ENCODE results near the gene METTL6.
A peak's percentile ranks its signal among the peaks of the same experiment; 100 is the strongest.
"Not testable (repeated sequence)": the region's sequence is repeated elsewhere in the genome, so short reads cannot be mapped to it uniquely, and the experiment has no call there.

The METTL6 gene

GRCh38 chr3:15420871-15421270, 6.5 kb downstream of the METTL6 start:
- Histone ChIP-seq H3K27me3 (no peaks in the 10 kb centered on the region), H3K27ac (no peak overlapping the region), H3K9me3 (no peaks in the 10 kb centered on the region), H3K4me1 (peaks cover 0 to 11% (median 3%) of the 10 kb centered on the region in 4 donors), H3K36me3 (peaks cover 5 to 72% (median 57%) of the 10 kb centered on the region in 3 donors), H3K4me3 (no peak overlapping the region)
- TF ChIP-seq CTCF (IDR thresholded peaks at IDR 0.05): no peak
- DNase-seq: no peak
- intact Hi-C loops (cut with DNase I; ENCODE audit: low total_unique reads): no loop called here

DNA sequence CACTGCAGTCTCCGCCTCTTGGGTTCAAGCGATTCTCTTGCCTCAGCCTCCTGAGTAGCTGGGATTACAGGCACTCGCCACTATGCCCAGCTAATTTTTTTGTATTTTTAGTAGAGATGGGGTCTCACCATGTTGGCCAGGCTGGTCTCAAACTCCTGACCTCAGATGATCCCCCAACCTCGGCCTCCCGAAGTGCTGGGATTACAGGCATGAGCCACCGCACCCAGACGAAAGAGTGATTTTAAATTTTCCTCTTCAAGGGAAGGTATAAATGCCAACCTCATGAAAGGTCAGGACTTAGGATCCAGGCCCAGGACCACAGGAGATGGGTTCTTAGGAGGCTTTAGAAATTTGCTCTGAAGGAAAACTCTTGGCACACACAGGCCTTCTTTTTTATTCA, 16.4 kb downstream of the METTL6 start:
- H3K27me3 ChIP-seq; H3K4me1 ChIP-seq; intact Hi-C loops (cut with DNase I; ENCODE audit: low total_unique reads); H3K9me3 ChIP-seq; H3K27ac ChIP-seq; H3K4me3 ChIP-seq; DNase-seq: not testable (repeated sequence)
- peaks cover 40 to 62% (median 53%) of the 10 kb centered on the region in 3 donors for H3K36me3 ChIP-seq

- no peak for TF ChIP-seq CTCF (IDR thresholded peaks at IDR 0.05)
- no peaks in the 10 kb centered on the region for H3K4me1 ChIP-seq
- no peak overlapping the region for H3K27ac ChIP-seq
- DNase-seq: no peak
- intact Hi-C loops (cut with DNase I; ENCODE audit: low total_unique reads): no loop called here
- H3K27me3 ChIP-seq: no peaks in the 10 kb centered on the region
- H3K9me3 ChIP-seq: no peaks in the 10 kb centered on the region
- peaks cover 28 to 50% (median 41%) of the 10 kb centered on the region in 3 donors for H3K36me3 ChIP-seq
- no peak overlapping the region for H3K4me3 ChIP-seq
These were observed 17.6 kb downstream of the METTL6 start for GRCh38 chr3:15409774-15410173.

DNA sequence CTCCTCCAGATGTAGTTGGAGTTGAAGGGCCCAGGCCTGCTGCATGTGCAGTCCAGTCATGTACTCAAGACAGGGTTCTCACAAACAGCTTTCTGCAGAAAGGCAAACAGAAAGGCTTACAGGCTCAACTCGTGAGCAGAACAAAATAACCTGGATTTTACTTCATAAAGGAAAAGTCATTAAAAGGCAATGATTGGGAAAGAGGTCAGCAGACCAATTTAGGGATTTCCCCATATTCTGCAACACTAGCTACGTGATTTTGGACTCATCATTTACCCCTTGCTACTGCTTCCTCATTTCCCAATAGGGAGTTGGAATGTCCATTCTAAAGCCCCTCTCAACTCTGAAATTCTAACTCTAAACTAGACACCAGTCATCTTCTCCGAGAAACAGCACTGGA, 18.1 kb downstream of the METTL6 start:
- no peaks in the 10 kb centered on the region for H3K9me3 ChIP-seq
- peaks cover 23 to 45% (median 36%) of the 10 kb centered on the region in 3 donors for H3K36me3 ChIP-seq
- no peaks in the 10 kb centered on the region for H3K27me3 ChIP-seq
- H3K27ac ChIP-seq: no peak overlapping the region
- no peak overlapping the region for H3K4me3 ChIP-seq
- intact Hi-C loops (cut with DNase I; ENCODE audit: low total_unique reads): no loop called here
- DNase-seq: no peak
- H3K4me1 ChIP-seq: no peaks in the 10 kb centered on the region
- no peak for TF ChIP-seq CTCF (IDR thresholded peaks at IDR 0.05)

DNA sequence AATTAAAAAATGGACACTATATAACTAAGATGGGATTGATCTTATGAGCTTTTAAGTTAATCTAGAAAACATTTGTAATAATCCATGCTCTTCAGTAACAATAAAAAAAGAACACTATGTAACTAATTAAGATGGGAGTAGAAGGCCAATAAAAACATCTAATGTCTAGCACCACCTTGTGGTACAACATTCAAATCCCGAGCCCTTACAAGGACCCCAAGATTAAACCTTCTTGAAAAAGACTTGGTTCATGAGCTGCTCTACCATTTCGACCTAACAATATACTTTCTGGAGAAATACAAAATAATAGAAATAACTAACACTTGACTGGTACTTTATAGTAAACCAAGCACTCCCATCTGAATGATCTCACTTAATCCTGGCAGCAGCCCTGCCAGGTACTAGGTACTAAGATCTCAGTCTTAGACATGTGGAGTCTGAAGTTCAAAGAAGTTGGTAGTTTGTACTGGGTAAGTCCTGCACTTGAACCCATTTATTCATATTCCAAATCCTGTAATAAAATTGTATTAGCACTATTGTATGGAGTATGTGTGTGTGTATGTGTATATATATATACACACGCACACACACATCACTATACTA, 21.8 kb downstream of the METTL6 start:
- no peak for DNase-seq
- no peaks in the 10 kb centered on the region for H3K9me3 ChIP-seq
- H3K4me3 ChIP-seq: no peak overlapping the region
- H3K27me3 ChIP-seq: no peaks in the 10 kb centered on the region
- TF ChIP-seq CTCF (IDR thresholded peaks at IDR 0.05): peak; percentile 51 to 55
- peaks cover 0 to 19% (median 7%) of the 10 kb centered on the region in 3 donors for H3K36me3 ChIP-seq
- intact Hi-C loops (cut with DNase I; ENCODE audit: low total_unique reads): no loop called here
- H3K4me1 ChIP-seq: no peaks in the 10 kb centered on the region
- H3K27ac ChIP-seq: no peak overlapping the region

- Histone ChIP-seq H3K36me3 (peaks cover 0 to 11% (median 0%) of the 10 kb centered on the region in 3 donors), H3K9me3 (no peaks in the 10 kb centered on the region), H3K4me3 (no peak overlapping the region), H3K27me3 (no peaks in the 10 kb centered on the region), H3K4me1 (no peaks in the 10 kb centered on the region), H3K27ac (no peak overlapping the region)
- intact Hi-C loops (cut with DNase I; ENCODE audit: low total_unique reads): no loop called here
- TF ChIP-seq CTCF (IDR thresholded peaks at IDR 0.05): no peak
- no peak for DNase-seq
These were observed 22.6 kb downstream of the METTL6 start for GRCh38 chr3:15404767-15405166.

Data from tibial artery (tissue), 4 donors.